ENCODE results near the gene MTTP.
"Not testable (repeated sequence)": the region's sequence is repeated elsewhere in the genome, so short reads cannot be mapped to it uniquely, and the experiment has no call there.

MTTP gene

GRCh38 chr4:99574530-99575324, at the start of gene MTTP:
Gene MTTP (plus strand): TSS chr4:99574824. CDS start chr4:99574910, 86 bp downstream.
- H3K4me3 ChIP-seq (ENCODE audit: low read length), result peak within 1 kb of the TSS; percentile 79
- TF ChIP-seq ZNF274 (IDR thresholded peaks at IDR 0.05; ENCODE audit: low read depth, low read length), result no peak

GRCh38 chr4:99529228-99529627, 45.4 kb upstream of the MTTP start:
- no peak overlapping the region for H3K4me3 ChIP-seq (ENCODE audit: low read length)
- no peak for TF ChIP-seq ZNF274 (IDR thresholded peaks at IDR 0.05; ENCODE audit: low read depth, low read length)

GRCh38 chr4:99529956-99530355, 44.7 kb upstream of the MTTP start:
- H3K4me3 ChIP-seq (ENCODE audit: low read length), result no peak overlapping the region
- TF ChIP-seq ZNF274 (IDR thresholded peaks at IDR 0.05; ENCODE audit: low read depth, low read length), result no peak

DNA sequence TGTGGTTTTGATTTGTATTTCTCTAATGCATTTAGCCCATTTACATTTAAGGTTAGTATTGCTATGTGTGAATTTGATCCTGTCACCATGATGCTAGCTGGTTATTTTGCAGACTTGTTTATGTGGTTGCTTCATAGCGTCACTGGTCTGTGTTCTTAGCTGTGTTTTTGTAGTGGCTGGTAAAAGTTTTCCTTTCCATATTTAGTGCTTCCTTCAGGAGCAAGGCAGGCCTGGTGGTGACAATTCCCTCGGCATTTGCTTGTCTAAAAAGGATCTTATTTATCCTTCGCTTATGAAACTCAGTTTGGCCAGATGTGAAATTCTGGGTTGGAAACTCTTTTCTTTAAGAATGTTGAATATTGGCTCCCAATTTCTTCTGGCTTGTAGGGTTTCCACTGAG, 39.9 kb upstream of the MTTP start:
- not testable (repeated sequence) for H3K4me3 ChIP-seq (ENCODE audit: low read length)

DNA sequence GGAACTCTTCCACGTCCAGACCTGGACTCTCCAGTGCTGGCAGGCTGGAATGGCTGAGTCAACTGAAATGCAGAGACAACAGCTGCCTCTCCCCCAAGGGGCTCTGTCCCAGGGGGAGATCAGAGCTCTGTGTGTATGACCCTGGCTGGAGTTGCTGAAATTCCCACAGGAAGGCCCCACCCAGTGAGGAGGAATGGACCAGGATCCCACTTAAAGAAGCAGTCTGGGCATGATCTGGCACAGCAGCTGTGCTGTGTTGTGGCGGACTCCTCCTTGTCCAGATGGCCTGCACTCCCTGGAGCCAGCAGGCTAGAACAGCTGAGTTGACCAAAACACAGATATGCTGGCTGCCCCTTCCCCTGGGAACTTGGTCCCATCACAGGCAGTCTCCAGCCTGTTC, 38.4 kb upstream of the MTTP start:
- no peak for TF ChIP-seq ZNF274 (IDR thresholded peaks at IDR 0.05; ENCODE audit: low read depth, low read length)
- H3K4me3 ChIP-seq (ENCODE audit: low read length), result no peak overlapping the region

DNA sequence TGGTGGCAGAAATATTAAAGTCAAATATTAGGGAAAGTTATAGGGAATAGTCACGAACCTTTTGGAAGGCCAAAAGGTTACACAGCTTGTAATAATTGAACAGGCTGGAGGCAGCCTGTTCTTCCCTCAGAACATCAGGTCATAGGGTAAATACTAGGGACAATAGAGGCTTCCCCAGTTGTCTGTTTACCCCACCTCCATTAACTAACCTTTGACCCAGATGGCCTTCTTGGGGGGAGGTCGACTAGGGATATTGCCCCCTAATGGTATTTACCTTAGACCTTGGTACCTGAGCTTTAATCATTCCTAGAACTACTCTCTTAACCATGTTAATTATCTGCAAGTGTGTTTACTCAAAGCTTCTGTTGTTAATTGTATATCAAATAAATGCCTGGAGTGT, 37.8 kb upstream of the MTTP start:
- no peak for TF ChIP-seq ZNF274 (IDR thresholded peaks at IDR 0.05; ENCODE audit: low read depth, low read length)
- H3K4me3 ChIP-seq (ENCODE audit: low read length), result no peak overlapping the region

- H3K4me3 ChIP-seq (ENCODE audit: low read length), result no peak overlapping the region
- no peak for TF ChIP-seq ZNF274 (IDR thresholded peaks at IDR 0.05; ENCODE audit: low read depth, low read length)
Measured at GRCh38 chr4:99537674-99538073, 37.0 kb upstream of the MTTP start.

GRCh38 chr4:99540277-99540939, 34.2 kb upstream of the MTTP start:
- H3K4me3 ChIP-seq (ENCODE audit: low read length), result no peak overlapping the region
- TF ChIP-seq ZNF274 (IDR thresholded peaks at IDR 0.05; ENCODE audit: low read depth, low read length), result no peak

DNA sequence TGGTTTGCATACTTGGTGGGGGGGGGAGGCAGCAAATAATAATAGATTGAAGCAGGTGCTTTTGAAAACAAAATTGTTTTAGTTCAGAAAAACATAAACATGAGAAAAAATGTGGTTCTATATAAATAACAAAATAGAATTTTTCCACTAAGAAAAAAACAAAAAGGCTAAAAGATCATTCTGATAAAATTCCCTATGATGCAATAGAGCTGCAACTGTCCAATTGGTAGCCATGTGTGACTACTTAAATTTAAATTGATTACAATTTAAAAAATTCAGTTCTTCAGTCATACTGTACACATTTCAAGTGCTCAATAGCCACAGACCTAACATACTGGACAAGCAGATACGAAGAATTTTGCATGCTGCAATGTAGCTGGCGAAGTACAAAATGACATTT, 21.8 kb upstream of the MTTP start:
- no peak for TF ChIP-seq ZNF274 (IDR thresholded peaks at IDR 0.05; ENCODE audit: low read depth, low read length)
- H3K4me3 ChIP-seq (ENCODE audit: low read length), result no peak overlapping the region

- TF ChIP-seq ZNF274 (IDR thresholded peaks at IDR 0.05; ENCODE audit: low read depth, low read length), result no peak
- H3K4me3 ChIP-seq (ENCODE audit: low read length), result peak within 1 kb of the TSS; percentile 83
Measured at GRCh38 chr4:99563310-99564186, 11.1 kb upstream of the MTTP start, which contains the start of gene TRMT10A. Gene TRMT10A (minus strand): TSS chr4:99564039. CDS start chr4:99559338, 4,701 bp downstream.

GRCh38 chr4:99564921-99565320, 9.7 kb upstream of the MTTP start:
- no peak overlapping the region for H3K4me3 ChIP-seq (ENCODE audit: low read length)
- no peak for TF ChIP-seq ZNF274 (IDR thresholded peaks at IDR 0.05; ENCODE audit: low read depth, low read length)

DNA sequence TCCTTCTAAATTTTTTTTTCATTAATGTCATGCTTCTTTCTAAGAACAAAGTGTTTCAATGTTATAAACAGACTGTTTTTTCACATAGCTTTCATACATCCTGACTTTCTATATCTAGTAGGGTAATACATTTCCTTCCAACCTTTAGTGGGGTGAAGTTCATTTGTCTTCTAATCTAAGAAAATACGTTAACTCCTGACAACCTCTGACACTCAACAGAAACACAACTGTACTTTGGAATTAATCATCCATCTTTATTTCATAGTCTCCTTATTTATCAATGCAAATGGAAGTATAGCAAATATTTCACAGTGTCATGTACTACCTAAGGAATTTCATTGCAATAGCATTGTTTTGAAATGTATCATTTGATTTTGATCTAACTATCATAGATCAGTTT, 2.7 kb upstream of the MTTP start:
- H3K4me3 ChIP-seq (ENCODE audit: low read length), result no peak overlapping the region
- TF ChIP-seq ZNF274 (IDR thresholded peaks at IDR 0.05; ENCODE audit: low read depth, low read length), result no peak

DNA sequence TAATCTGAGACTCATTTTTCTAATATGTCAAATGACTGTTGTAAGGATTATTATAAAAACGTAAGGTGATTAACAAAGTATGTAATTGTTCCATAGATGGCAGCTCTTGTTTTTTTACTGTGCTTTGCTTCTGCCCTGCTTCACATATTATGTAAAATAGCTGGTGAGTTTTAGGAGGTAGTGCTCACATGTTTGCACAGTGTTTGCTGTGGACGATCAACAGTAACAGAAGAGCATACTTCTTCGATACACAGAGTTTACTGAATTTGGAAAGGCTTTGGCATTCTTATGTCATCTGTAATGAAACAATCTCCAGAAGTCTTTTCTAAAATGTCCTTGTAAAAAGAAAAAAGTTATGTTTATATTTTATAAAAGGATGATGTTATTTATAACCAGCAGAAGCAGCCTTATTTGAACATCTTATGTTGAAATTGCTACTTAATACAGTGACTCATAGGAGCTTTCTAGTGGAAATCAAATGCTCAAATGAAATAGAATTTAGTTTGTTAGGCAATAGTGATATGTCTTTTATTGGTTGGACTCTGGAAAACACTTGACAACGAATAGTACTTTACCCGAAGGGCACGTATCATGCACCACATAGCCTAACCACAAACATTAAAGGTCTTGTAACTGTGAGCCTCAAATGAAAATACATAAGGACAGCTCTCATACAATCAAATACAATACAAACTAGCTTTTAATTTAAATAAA, 1.9 kb upstream of the MTTP start:
- H3K4me3 ChIP-seq (ENCODE audit: low read length), result no peak overlapping the region
- no peak for TF ChIP-seq ZNF274 (IDR thresholded peaks at IDR 0.05; ENCODE audit: low read depth, low read length)
